ENCODE measurements around the gene RBFOX1.

GRCh38 chr16:7745276-7745675 lies 412.6 kb downstream of the RBFOX1 start:
- TF ChIP-seq SIN3A (IDR thresholded peaks at IDR 0.05; ENCODE audit: borderline replicate concordance, low read depth, low read length) (no peak), RAD21 (IDR thresholded peaks at IDR 0.05; ENCODE audit: low read length) (no peak), CTCF (IDR thresholded peaks at IDR 0.05) (no peak), CHD2 (IDR thresholded peaks at IDR 0.05; ENCODE audit: low read length, partially characterized antibody) (no peak), EZH2phosphoT487 (IDR thresholded peaks at IDR 0.05; ENCODE audit: borderline replicate concordance, low read depth) (no peak), POLR2AphosphoS5 (IDR thresholded peaks at IDR 0.05; ENCODE audit: low read depth, low read length) (no peak), GATA2 (CRISPR knock-in tag; IDR thresholded peaks at IDR 0.05) (no peak), REST (IDR thresholded peaks at IDR 0.05; ENCODE audit: low read depth, low read length) (no peak), RCOR1 (IDR thresholded peaks at IDR 0.05; ENCODE audit: low read length) (no peak), FOXJ3 (CRISPR knock-in tag; IDR thresholded peaks at IDR 0.05) (no peak), JUND (IDR thresholded peaks at IDR 0.05) (no peak)

Measured in SK-N-SH (cell line).